ENCODE results near the gene GTF3C6. TPM values are rescaled to one million over a fixed set of nuclear protein-coding genes. Genes with fewer than 3 reads are reported as not detected.
A peak's percentile ranks its signal among the peaks of the same experiment; 100 is the strongest.

GTF3C6 gene
- total RNA-seq, 1 donor from 2014 or later = 75.3 TPM

DNA sequence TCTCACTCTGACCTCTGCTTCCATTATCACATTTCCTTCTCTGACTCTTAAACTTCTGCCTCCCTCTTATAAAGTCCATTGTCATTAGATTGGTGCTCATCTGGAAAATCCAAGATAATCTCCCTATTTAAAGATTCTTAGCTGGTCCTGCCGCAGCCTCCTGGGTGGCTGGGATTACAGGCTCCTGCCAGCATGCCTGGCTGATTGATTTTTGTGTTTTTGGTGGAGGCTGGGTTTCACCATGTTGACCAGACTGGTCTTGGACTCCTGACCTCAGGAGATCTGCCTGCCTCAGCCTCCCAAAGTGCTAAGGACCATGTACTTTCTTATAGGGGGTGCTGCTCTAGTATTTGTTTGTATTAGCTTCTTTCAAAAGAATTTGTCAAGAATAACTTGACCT is 18.1 kb downstream of the GTF3C6 start:
- H3K9me3 Mint-ChIP-seq (ENCODE audit: unreplicated experiment) = no peaks in the 10 kb centered on the region
- H3K4me3 Mint-ChIP-seq (ENCODE audit: unreplicated experiment) = no peak overlapping the region
- H3K27ac Mint-ChIP-seq (ENCODE audit: unreplicated experiment) = no peak overlapping the region
- H3K36me3 Mint-ChIP-seq (ENCODE audit: low read depth, unreplicated experiment) = peaks cover 8% of the 10 kb centered on the region
- TF ChIP-seq, protein P1, sequence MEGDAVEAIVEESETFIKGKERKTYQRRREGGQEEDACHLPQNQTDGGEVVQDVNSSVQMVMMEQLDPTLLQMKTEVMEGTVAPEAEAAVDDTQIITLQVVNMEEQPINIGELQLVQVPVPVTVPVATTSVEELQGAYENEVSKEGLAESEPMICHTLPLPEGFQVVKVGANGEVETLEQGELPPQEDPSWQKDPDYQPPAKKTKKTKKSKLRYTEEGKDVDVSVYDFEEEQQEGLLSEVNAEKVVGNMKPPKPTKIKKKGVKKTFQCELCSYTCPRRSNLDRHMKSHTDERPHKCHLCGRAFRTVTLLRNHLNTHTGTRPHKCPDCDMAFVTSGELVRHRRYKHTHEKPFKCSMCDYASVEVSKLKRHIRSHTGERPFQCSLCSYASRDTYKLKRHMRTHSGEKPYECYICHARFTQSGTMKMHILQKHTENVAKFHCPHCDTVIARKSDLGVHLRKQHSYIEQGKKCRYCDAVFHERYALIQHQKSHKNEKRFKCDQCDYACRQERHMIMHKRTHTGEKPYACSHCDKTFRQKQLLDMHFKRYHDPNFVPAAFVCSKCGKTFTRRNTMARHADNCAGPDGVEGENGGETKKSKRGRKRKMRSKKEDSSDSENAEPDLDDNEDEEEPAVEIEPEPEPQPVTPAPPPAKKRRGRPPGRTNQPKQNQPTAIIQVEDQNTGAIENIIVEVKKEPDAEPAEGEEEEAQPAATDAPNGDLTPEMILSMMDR (IDR thresholded peaks at IDR 0.05; ENCODE audit: unreplicated experiment) = no peak
- peaks cover 3% of the 10 kb centered on the region for H3K27me3 Mint-ChIP-seq (ENCODE audit: unreplicated experiment)
- no peak for DNase-seq (ENCODE audit: low spot score)
- peaks cover 10% of the 10 kb centered on the region for H3K4me1 Mint-ChIP-seq (ENCODE audit: unreplicated experiment)

DNA sequence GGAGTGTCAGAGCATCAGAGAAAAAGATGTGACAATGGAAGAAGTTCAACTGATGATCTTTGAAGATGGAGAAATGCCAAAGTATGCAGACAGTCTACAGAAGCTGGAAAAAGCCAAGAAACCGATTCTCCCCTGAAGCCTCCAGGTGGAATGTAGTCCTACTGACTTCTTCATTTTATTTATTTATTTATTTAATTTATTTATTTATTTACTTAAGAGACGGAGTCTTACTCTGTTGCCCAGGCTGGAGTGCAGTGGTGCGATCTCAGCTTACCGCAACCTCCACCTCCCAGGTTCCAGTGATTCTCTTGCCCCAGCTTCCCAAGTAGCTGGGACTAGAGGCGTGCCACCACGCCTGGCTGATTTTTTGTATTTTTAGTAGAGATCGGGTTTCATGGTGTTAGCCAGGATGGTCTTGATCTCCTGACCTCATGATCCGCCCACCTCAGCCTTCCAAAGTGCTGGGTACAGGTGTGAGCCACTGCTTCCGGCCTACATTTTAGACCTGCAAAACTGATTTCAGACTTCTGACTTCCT is 21.1 kb downstream of the GTF3C6 start:
- Mint-ChIP-seq H3K27ac (ENCODE audit: unreplicated experiment) (no peak overlapping the region), H3K27me3 (ENCODE audit: unreplicated experiment) (peaks cover 8% of the 10 kb centered on the region), H3K4me1 (ENCODE audit: unreplicated experiment) (peaks cover 19% of the 10 kb centered on the region), H3K9me3 (ENCODE audit: unreplicated experiment) (no peaks in the 10 kb centered on the region), H3K4me3 (ENCODE audit: unreplicated experiment) (peak overlapping the region; percentile 35), H3K36me3 (ENCODE audit: low read depth, unreplicated experiment) (peaks cover 8% of the 10 kb centered on the region)
- TF ChIP-seq, protein P1 (IDR thresholded peaks at IDR 0.05; ENCODE audit: unreplicated experiment) = no peak
- no peak for DNase-seq (ENCODE audit: low spot score)

DNA sequence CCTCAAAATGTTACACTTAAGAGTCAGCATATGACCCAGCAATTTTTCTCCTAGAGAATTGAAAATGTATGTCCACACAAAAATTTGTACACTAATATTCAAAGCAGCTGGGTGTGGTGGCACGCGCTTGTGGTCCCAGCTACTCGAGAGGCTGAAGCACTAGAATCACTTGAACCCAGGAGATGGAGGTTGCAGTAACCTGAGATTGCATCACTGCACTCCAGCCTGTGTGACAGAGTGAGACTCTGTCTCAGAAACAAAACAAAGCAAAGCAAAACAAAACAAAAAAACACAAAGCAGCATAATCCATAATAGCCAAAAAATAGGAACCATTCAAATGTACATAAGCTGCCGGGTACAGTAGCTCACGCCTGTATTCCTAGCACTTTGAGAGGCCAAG is 21.7 kb downstream of the GTF3C6 start:
- Mint-ChIP-seq H3K4me1 (ENCODE audit: unreplicated experiment) (peaks cover 19% of the 10 kb centered on the region), H3K9me3 (ENCODE audit: unreplicated experiment) (no peaks in the 10 kb centered on the region), H3K36me3 (ENCODE audit: low read depth, unreplicated experiment) (peaks cover 8% of the 10 kb centered on the region), H3K27me3 (ENCODE audit: unreplicated experiment) (peaks cover 8% of the 10 kb centered on the region), H3K4me3 (ENCODE audit: unreplicated experiment) (no peak overlapping the region), H3K27ac (ENCODE audit: unreplicated experiment) (no peak overlapping the region)
- DNase-seq (ENCODE audit: low spot score) = no peak
- TF ChIP-seq, protein P1 (IDR thresholded peaks at IDR 0.05; ENCODE audit: unreplicated experiment) = no peak

DNA sequence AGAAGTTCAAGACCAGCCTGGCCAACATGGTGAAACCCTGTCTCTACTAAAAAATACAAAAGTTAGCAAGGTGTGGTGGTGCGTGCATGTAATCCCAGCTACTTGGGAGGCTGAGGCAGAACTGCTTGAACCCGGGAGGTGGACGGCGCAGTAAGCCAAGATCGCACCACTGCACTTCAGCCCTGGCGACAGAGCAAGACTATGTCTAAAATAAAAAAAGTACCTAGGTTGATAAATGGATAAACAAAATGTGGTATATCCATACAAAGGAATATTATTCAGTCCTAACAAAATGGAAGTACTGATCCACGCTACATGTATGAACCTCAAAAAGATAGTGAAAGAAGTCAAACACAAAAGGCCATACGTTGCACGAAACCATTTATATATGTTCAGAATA is 22.1 kb downstream of the GTF3C6 start:
- H3K27ac Mint-ChIP-seq (ENCODE audit: unreplicated experiment) = peak overlapping the region; percentile 99
- TF ChIP-seq, protein P1 (IDR thresholded peaks at IDR 0.05; ENCODE audit: unreplicated experiment) = no peak
- peak overlapping the region; percentile 98 for H3K4me3 Mint-ChIP-seq (ENCODE audit: unreplicated experiment)
- H3K27me3 Mint-ChIP-seq (ENCODE audit: unreplicated experiment) = peaks cover 8% of the 10 kb centered on the region
- H3K36me3 Mint-ChIP-seq (ENCODE audit: low read depth, unreplicated experiment) = peaks cover 8% of the 10 kb centered on the region
- DNase-seq (ENCODE audit: low spot score) = no peak
- H3K9me3 Mint-ChIP-seq (ENCODE audit: unreplicated experiment) = no peaks in the 10 kb centered on the region
- peaks cover 19% of the 10 kb centered on the region for H3K4me1 Mint-ChIP-seq (ENCODE audit: unreplicated experiment)

DNA sequence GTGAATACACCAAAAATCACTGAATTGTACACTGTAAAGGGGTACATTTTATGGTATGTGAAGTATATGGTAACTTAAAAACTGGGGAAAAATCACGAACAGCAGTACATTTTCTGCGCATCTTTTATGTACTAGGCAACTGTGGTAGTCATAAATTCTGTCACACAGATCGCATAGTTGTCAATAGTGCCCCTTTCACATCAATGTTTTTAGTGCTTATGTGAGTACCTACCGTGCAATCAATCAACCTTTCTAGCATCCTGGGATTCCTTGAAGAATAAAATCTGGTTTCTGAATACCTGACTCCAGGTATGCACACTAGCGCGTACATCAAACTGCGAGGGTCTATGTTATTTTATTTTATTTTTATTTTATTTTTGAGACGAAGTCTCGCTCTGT is 22.7 kb downstream of the GTF3C6 start:
- TF ChIP-seq, protein P1 (IDR thresholded peaks at IDR 0.05; ENCODE audit: unreplicated experiment) = no peak
- Mint-ChIP-seq H3K4me3 (ENCODE audit: unreplicated experiment) (peak overlapping the region; percentile 98), H3K9me3 (ENCODE audit: unreplicated experiment) (no peaks in the 10 kb centered on the region), H3K27me3 (ENCODE audit: unreplicated experiment) (peaks cover 11% of the 10 kb centered on the region), H3K27ac (ENCODE audit: unreplicated experiment) (peak overlapping the region; percentile 99), H3K36me3 (ENCODE audit: low read depth, unreplicated experiment) (peaks cover 13% of the 10 kb centered on the region), H3K4me1 (ENCODE audit: unreplicated experiment) (peaks cover 19% of the 10 kb centered on the region)
- DNase-seq (ENCODE audit: low spot score) = no peak

Measured in endothelial cell (in vitro differentiated cells).